ENCODE results near the gene PPP1R36. TPM values are rescaled to one million over a fixed set of nuclear protein-coding genes. Genes with fewer than 3 reads are reported as not detected.

The PPP1R36 gene
- total and polyA plus RNA-seq, 2 donors (not counting 1 experiment from before 2014, with no cell fraction given) = 0.87 to 1.3 TPM

GRCh38 chr14:64531567-64531966 lies 18.2 kb upstream of the PPP1R36 start:
- no peak overlapping the region for H3K4me3 ChIP-seq (replicated peaks in 1 of 4; ENCODE audit: control extremely low read depth in 1 of 4, insufficient read depth in 1 of 4, low read depth in 3 of 4, low read length in 4 of 4)
- H3K79me2 ChIP-seq (ENCODE audit: control insufficient read depth, insufficient read depth, low read length) = no peaks in the 10 kb centered on the region

GRCh38 chr14:64536488-64537245 lies 13.1 kb upstream of the PPP1R36 start:
- H3K27me3 ChIP-seq (ENCODE audit: control insufficient read depth, insufficient read depth, low read length) = peaks cover 7% of the 10 kb centered on the region
- TF ChIP-seq CTCF (conservative IDR thresholded peaks at IDR 0.05 in 1 of 2, IDR thresholded peaks at IDR 0.05 in 1 of 2; ENCODE audit: low read depth in 1 of 2, low read length in 2 of 2) (no peak), EZH2 (IDR thresholded peaks at IDR 0.05; ENCODE audit: low read length, missing control alignments) (no peak)
- no peaks in the 10 kb centered on the region for H3K79me2 ChIP-seq (ENCODE audit: control insufficient read depth, insufficient read depth, low read length)
- peaks cover 3% of the 10 kb centered on the region for H3K4me1 ChIP-seq (ENCODE audit: control insufficient read depth, extremely low read depth, insufficient read depth, low read length)
- DNase-seq (ENCODE audit: low read depth in 2 of 2) = peak in 1 of 2 donors; percentile 80
- no peak overlapping the region for H3K4me2 ChIP-seq (ENCODE audit: extremely low read depth, insufficient read depth, low read length)
- H4K20me1 ChIP-seq (ENCODE audit: control insufficient read depth, extremely low read depth, insufficient read depth, low read length) = no peaks in the 10 kb centered on the region
- no peak overlapping the region for H3K9ac ChIP-seq (ENCODE audit: insufficient read depth, low read length)
- no peak overlapping the region for H3K4me3 ChIP-seq (replicated peaks in 1 of 4; ENCODE audit: control extremely low read depth in 1 of 4, insufficient read depth in 1 of 4, low read depth in 3 of 4, low read length in 4 of 4)
- peaks cover 6% of the 10 kb centered on the region for H3K9me3 ChIP-seq (ENCODE audit: control insufficient read depth, insufficient read depth, low read depth, low read length)
- H2AFZ ChIP-seq (ENCODE audit: low read length) = no peak overlapping the region
- H3K27ac ChIP-seq (ENCODE audit: insufficient read depth, low read length) = no peak overlapping the region
- H3K36me3 ChIP-seq (ENCODE audit: control insufficient read depth, insufficient read depth, low read length) = no peaks in the 10 kb centered on the region

More at GRCh38 chr14:64531567-64531966, 18.2 kb upstream of the PPP1R36 start:
- no peaks in the 10 kb centered on the region for H3K4me1 ChIP-seq (ENCODE audit: control insufficient read depth, extremely low read depth, insufficient read depth, low read length)
- no peak overlapping the region for H3K4me2 ChIP-seq (ENCODE audit: extremely low read depth, insufficient read depth, low read length)
- H3K27ac ChIP-seq (ENCODE audit: insufficient read depth, low read length) = no peak overlapping the region
- H3K9ac ChIP-seq (ENCODE audit: insufficient read depth, low read length) = no peak overlapping the region
- H2AFZ ChIP-seq (ENCODE audit: low read length) = no peak overlapping the region
- no peaks in the 10 kb centered on the region for H3K36me3 ChIP-seq (ENCODE audit: control insufficient read depth, insufficient read depth, low read length)
- DNase-seq (ENCODE audit: low read depth in 2 of 2) = no peak
- no peaks in the 10 kb centered on the region for H4K20me1 ChIP-seq (ENCODE audit: control insufficient read depth, extremely low read depth, insufficient read depth, low read length)
- no peaks in the 10 kb centered on the region for H3K27me3 ChIP-seq (ENCODE audit: control insufficient read depth, insufficient read depth, low read length)
- no peaks in the 10 kb centered on the region for H3K9me3 ChIP-seq (ENCODE audit: control insufficient read depth, insufficient read depth, low read depth, low read length)
- no peak for TF ChIP-seq EZH2 (IDR thresholded peaks at IDR 0.05; ENCODE audit: low read length, missing control alignments)
- no peak for TF ChIP-seq CTCF (conservative IDR thresholded peaks at IDR 0.05 in 1 of 2, IDR thresholded peaks at IDR 0.05 in 1 of 2; ENCODE audit: low read depth in 1 of 2, low read length in 2 of 2)

- peaks cover 12% of the 10 kb centered on the region for H3K27me3 ChIP-seq (ENCODE audit: control insufficient read depth, insufficient read depth, low read length)
- DNase-seq (ENCODE audit: low read depth in 2 of 2) = peak; percentile 99 to 100
- peak within 1 kb of the TSS; percentile 79 for H2AFZ ChIP-seq (ENCODE audit: low read length)
- TF ChIP-seq CTCF (conservative IDR thresholded peaks at IDR 0.05 in 1 of 2, IDR thresholded peaks at IDR 0.05 in 1 of 2; ENCODE audit: low read depth in 1 of 2, low read length in 2 of 2) (peak; percentile 70 to 76), EZH2 (IDR thresholded peaks at IDR 0.05; ENCODE audit: low read length, missing control alignments) (no peak)
- H3K4me3 ChIP-seq (replicated peaks in 1 of 4; ENCODE audit: control extremely low read depth in 1 of 4, insufficient read depth in 1 of 4, low read depth in 3 of 4, low read length in 4 of 4) = peak within 1 kb of the TSS; percentile 63 to 68 (median 66)
- H3K27ac ChIP-seq (ENCODE audit: insufficient read depth, low read length) = peak within 1 kb of the TSS; percentile 73
- no peaks in the 10 kb centered on the region for H3K79me2 ChIP-seq (ENCODE audit: control insufficient read depth, insufficient read depth, low read length)
- peaks cover 6% of the 10 kb centered on the region for H3K9me3 ChIP-seq (ENCODE audit: control insufficient read depth, insufficient read depth, low read depth, low read length)
- no peaks in the 10 kb centered on the region for H4K20me1 ChIP-seq (ENCODE audit: control insufficient read depth, extremely low read depth, insufficient read depth, low read length)
- no peaks in the 10 kb centered on the region for H3K36me3 ChIP-seq (ENCODE audit: control insufficient read depth, insufficient read depth, low read length)
- H3K4me2 ChIP-seq (ENCODE audit: extremely low read depth, insufficient read depth, low read length) = peak within 1 kb of the TSS; percentile 87
- peak within 1 kb of the TSS; percentile 50 for H3K9ac ChIP-seq (ENCODE audit: insufficient read depth, low read length)
- H3K4me1 ChIP-seq (ENCODE audit: control insufficient read depth, extremely low read depth, insufficient read depth, low read length) = peaks cover 6% of the 10 kb centered on the region
These were observed 9.3 kb upstream of the PPP1R36 start, which contains the start of gene HSPA2 for GRCh38 chr14:64540208-64541202. TSS of gene HSPA2 (plus strand) at chr14:64540741. CDS start at chr14:64540850, 109 bp downstream.

All from fibroblast of lung (primary cell).